NB4 (cell line): ENCODE results near the gene UFD1.

Source experiments
- MYC ChIP-seq: IDR thresholded peaks from 2 replicates; pipeline ENCODE4 v1.6.1; 2011; ENCODE audit warnings: low read depth, low read length
- POLR2A ChIP-seq: IDR thresholded peaks from 2 replicates; pipeline ENCODE4 v1.6.1; 2011; ENCODE audit warnings: mild to moderate bottlenecking; ENCODE audit not compliant: insufficient read length; ENCODE audit errors: extremely low read depth
- TF ChIP-seq, protein P1 (sequence below): IDR thresholded peaks from one replicate; pipeline ENCODE4 v1.5.1; 2012; ENCODE audit warnings: low read depth, low read length
- TF ChIP-seq, protein P2 (sequence below): IDR thresholded peaks from 2 replicates; pipeline ENCODE4 v1.6.1; 2011; ENCODE audit warnings: low read depth, low read length

DNA sequence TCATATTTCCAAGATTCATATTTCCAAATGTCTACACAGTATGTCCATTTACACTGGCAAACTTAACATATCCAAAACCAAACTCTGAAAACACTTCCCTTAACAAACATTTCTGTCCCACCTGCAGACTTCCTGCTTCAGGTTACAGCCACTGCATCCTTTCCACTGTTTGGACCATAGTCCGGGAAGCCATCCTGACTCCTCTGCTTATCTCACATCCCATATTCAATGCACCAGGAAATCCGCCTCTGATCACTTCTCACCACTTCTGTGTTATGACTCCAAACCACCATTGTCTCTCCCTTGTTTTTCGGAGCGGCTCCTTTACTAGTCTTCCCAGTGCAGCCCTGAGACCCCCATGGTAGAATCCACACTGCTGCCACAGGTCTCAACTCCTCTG is 77.5 kb downstream of the UFD1 start:
- no peak for TF ChIP-seq POLR2A
- TF ChIP-seq, protein P1, sequence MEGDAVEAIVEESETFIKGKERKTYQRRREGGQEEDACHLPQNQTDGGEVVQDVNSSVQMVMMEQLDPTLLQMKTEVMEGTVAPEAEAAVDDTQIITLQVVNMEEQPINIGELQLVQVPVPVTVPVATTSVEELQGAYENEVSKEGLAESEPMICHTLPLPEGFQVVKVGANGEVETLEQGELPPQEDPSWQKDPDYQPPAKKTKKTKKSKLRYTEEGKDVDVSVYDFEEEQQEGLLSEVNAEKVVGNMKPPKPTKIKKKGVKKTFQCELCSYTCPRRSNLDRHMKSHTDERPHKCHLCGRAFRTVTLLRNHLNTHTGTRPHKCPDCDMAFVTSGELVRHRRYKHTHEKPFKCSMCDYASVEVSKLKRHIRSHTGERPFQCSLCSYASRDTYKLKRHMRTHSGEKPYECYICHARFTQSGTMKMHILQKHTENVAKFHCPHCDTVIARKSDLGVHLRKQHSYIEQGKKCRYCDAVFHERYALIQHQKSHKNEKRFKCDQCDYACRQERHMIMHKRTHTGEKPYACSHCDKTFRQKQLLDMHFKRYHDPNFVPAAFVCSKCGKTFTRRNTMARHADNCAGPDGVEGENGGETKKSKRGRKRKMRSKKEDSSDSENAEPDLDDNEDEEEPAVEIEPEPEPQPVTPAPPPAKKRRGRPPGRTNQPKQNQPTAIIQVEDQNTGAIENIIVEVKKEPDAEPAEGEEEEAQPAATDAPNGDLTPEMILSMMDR: no peak
- TF ChIP-seq, protein P2, sequence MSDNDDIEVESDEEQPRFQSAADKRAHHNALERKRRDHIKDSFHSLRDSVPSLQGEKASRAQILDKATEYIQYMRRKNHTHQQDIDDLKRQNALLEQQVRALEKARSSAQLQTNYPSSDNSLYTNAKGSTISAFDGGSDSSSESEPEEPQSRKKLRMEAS: no peak
- no peak for TF ChIP-seq MYC
